ENCODE results near the gene CMYA5.
"Not testable (repeated sequence)": the region's sequence is repeated elsewhere in the genome, so short reads cannot be mapped to it uniquely, and the experiment has no call there.

CMYA5 gene

DNA sequence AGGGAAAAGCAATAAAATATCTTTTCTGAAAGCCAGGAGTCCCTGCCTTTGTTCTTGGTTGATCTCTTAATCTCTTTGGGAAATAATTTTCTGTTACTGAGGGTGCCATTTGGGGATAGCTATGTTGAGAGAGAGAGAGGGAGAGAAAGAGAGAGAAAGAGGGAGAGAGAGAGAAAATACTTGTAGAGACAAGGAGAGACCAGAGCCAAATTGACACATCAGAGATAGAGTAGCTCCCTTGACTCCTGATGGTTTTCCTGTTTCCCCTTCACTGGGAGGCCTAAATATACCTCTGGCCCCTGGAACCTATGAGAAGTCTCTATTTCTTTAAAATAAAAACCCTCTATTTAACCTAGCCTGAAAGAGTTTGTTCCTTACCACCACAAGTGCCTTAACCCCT, 14.9 kb downstream of the CMYA5 start:
- H3K27ac ChIP-seq = no peak overlapping the region
- TF ChIP-seq, protein P1, sequence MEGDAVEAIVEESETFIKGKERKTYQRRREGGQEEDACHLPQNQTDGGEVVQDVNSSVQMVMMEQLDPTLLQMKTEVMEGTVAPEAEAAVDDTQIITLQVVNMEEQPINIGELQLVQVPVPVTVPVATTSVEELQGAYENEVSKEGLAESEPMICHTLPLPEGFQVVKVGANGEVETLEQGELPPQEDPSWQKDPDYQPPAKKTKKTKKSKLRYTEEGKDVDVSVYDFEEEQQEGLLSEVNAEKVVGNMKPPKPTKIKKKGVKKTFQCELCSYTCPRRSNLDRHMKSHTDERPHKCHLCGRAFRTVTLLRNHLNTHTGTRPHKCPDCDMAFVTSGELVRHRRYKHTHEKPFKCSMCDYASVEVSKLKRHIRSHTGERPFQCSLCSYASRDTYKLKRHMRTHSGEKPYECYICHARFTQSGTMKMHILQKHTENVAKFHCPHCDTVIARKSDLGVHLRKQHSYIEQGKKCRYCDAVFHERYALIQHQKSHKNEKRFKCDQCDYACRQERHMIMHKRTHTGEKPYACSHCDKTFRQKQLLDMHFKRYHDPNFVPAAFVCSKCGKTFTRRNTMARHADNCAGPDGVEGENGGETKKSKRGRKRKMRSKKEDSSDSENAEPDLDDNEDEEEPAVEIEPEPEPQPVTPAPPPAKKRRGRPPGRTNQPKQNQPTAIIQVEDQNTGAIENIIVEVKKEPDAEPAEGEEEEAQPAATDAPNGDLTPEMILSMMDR (conservative IDR thresholded peaks at IDR 0.05) = no peak

DNA sequence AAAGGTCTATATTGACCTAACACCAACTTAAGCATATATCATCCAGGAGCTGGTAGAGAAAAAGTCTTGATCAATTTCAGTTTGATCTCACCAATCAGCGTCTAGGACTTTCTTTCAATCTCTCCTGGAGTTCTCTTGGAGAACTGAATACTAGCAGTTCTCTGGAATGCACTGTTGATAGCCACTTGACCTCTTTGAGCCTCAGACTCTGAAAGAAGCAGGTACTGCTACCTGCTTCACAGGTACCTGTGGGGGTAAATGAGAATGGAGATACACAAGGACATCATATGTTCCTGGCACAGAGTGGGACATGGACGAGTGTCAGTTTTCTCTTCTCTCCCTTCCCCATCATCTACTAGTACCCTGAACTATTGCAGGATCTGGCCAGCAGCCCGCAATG, 16.0 kb downstream of the CMYA5 start:
- H3K27ac ChIP-seq = no peak overlapping the region
- TF ChIP-seq, protein P1 (conservative IDR thresholded peaks at IDR 0.05) = no peak

DNA sequence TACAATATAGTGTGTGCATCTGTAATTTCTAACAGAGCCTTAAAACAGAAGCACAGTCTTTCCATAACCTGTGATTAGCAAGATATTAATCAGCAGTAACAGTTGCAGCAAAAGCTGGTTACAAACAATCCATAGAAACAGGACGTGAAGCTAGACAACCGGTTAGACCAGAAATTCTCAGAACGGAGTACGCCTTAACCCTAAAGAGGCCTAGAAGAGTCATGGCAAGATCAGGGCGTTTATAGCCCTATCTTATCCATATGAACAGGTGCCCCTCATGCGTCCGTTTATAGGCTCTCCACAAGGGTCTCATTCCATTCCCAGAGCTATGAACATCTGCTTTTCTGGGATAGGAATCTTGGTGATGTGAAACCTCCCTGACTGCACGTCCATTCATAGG, 16.7 kb downstream of the CMYA5 start:
- not testable (repeated sequence) for H3K27ac ChIP-seq

DNA sequence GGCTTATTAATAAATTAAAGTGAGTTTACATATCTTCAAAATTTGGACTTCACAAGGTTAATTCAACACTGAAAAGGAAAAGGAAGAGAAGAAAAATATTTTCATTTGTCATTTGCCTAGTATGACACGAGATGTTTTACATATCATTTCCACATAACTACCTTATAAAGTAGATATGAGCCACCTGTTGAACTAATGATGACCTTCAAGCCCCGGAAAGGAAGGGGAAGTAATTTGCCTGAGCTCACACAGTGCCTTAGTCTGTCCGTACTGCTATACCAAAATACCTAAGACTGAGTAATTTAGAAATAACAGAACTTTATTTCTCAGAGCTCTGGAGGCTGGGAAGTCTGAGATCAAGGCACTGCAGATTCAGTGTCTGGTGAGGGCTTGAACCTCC, 17.9 kb downstream of the CMYA5 start:
- TF ChIP-seq, protein P1 (conservative IDR thresholded peaks at IDR 0.05) = no peak
- H3K27ac ChIP-seq = no peak overlapping the region

DNA sequence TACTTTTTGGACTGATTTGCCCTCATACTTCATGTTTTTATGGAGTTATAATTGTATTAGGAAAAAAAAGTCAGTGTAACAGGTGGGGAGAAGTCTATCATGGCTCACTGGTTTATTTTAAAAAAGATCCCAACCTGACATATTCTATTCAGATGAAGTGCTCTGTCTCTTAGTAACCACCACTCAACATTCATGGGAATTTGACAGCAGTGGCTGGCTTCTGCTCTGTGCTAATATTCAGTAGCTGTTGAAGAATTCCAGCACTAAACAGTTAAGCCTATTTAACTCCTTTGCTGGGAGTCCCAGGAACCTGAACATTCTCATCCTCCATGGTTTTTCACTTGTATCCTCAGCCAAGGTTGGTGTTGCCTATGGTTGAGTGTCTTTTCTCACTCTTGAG, 23.1 kb downstream of the CMYA5 start:
- TF ChIP-seq, protein P1 (conservative IDR thresholded peaks at IDR 0.05) = no peak

DNA sequence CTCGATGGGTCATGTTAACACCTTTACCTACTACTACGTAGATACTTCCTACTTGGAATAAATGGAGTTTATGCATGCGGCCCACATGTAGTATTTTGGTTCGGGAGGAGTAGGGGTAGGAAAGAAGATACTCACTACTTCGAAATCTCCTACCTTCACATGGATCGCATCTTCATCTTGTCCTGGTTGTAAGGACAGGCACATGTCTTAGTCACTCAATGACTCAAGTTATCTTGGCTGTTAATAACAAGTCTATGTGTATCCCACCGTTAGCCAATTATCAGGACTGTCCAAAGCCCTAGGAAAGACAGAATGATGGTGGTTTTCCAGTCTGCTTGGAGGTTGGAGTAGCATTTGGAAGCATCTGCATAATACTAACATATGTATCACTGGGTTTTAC, 24.1 kb downstream of the CMYA5 start:
- TF ChIP-seq, protein P1 (conservative IDR thresholded peaks at IDR 0.05) = no peak

More for the DNA sequence above, 23.1 kb downstream of the CMYA5 start:
- H3K27ac ChIP-seq = no peak overlapping the region

DNA sequence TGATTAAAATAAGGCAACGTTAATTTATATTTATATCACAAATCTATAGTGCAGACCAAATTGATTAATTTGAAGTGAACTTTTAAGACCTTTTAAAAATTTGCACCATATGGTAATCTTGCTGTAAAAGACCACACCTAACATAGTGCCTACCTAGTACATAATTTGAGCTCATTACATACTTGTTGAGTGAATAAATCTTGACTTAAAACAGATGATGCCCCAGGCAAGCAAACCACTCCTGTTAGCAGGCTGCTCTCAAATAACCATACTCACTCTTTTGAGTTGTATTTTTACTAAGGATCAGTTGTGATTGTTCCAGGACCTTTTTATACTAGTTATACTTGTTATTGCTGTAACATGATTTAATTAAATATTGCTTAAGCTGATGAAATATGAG, 27.2 kb downstream of the CMYA5 start:
- TF ChIP-seq, protein P1 (conservative IDR thresholded peaks at IDR 0.05) = no peak
- no peak overlapping the region for H3K27ac ChIP-seq

More for the DNA sequence above, 24.1 kb downstream of the CMYA5 start:
- H3K27ac ChIP-seq = no peak overlapping the region

DNA sequence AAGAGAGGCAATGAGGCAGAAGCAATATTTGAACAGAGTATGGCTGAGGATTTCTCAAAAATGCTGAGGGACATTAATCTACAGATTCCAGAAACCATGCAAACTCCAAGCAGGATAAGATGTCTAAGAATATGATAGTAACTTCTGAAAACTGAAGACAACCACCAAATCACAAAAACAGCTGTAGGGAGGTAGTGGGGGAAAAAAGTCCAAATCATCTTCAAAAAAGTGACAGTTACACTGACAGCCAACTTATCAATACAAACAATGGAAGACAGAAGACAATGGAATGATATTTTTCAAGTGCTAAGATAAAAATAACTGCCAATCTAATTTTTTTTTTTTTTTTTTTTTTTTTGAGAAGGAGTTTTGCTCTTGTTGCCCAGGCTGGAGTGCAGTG, 30.5 kb downstream of the CMYA5 start:
- no peak overlapping the region for H3K27ac ChIP-seq
- TF ChIP-seq, protein P1 (conservative IDR thresholded peaks at IDR 0.05) = no peak
